K562 (cell line): Measurements from ENCODE around the gene TTC22. TPM values are rescaled to one million over a fixed set of nuclear protein-coding genes. Genes with fewer than 3 reads are reported as not detected.

Experiments
- CAMTA2 ChIP-seq: fragments of 250-450 bp; sonication (Bioruptor Pico); conservative IDR thresholded peaks from 2 replicates; pipeline ENCODE4 v1.5.1; 2022
- FOXK1 ChIP-seq: sonication (generic); formaldehyde crosslinking; IDR thresholded peaks from 2 replicates; pipeline ENCODE4 v1.8.0; 2022; ENCODE audit warnings: missing genetic modification reagents, mild to moderate bottlenecking, borderline replicate concordance
- GATAD2B ChIP-seq: fragments of 450-650 bp; IDR thresholded peaks from 2 replicates; pipeline ENCODE4 v1.6.1; 2017; ENCODE audit warnings: mild to moderate bottlenecking, borderline replicate concordance
- HDAC1 ChIP-seq, 2 experiments: fragments of 450-650 bp; IDR thresholded peaks; 2 replicates each; pipeline ENCODE4 v1.6.1; 2016 to 2017; ENCODE audit warnings: inconsistent platforms in 1 of 2, mild to moderate bottlenecking in 1 of 2, moderate library complexity in 1 of 2
- HNRNPK ChIP-seq: fragments of 200-400 bp; formaldehyde crosslinking; IDR thresholded peaks from one replicate; pipeline ENCODE4 v1.6.1; 2018; ENCODE audit warnings: mild to moderate bottlenecking, low read depth, low read length; ENCODE audit not compliant: poor library complexity, severe bottlenecking
- KDM5B ChIP-seq: fragments of 200-600 bp; sonication (generic); IDR thresholded peaks from 2 replicates; pipeline ENCODE4 v1.6.1; 2012; ENCODE audit warnings: low read depth, mild to moderate bottlenecking, moderate library complexity, low read length, control low read depth, inconsistent platforms; ENCODE audit not compliant: insufficient replicate concordance
- LEF1 ChIP-seq: fragments of 450-650 bp; IDR thresholded peaks from 2 replicates; pipeline ENCODE4 v1.6.1; 2016; ENCODE audit warnings: mild to moderate bottlenecking
- MAFF ChIP-seq: IDR thresholded peaks from 2 replicates; pipeline ENCODE4 v1.6.1; 2012; ENCODE audit warnings: low read length, improper control_type of control experiment
- NR1H2 ChIP-seq: sonication (generic); formaldehyde crosslinking; IDR thresholded peaks from 2 replicates; pipeline ENCODE4 v1.4.0; 2020; ENCODE audit warnings: mild to moderate bottlenecking, missing genetic modification reagents
- POLR3G ChIP-seq: IDR thresholded peaks from 2 replicates; pipeline ENCODE4 v1.6.1; 2011; ENCODE audit not compliant: insufficient read length, insufficient replicate concordance; ENCODE audit errors: extremely low read depth
- SIN3A ChIP-seq, 2 experiments: fragments of 150-350 bp in 1 of 2; IDR thresholded peaks; 2 replicates each; pipeline ENCODE4 v1.6.1; 2011 to 2016; ENCODE audit warnings: borderline replicate concordance in 2 of 2, low read depth in 2 of 2, low read length in 2 of 2, mild to moderate bottlenecking in 2 of 2, moderate library complexity in 2 of 2; ENCODE audit not compliant: control insufficient read depth in 1 of 2
- SIRT6 ChIP-seq: IDR thresholded peaks from one replicate; pipeline ENCODE4 v1.6.1; 2012; ENCODE audit warnings: low read depth, mild to moderate bottlenecking, control low read depth, inconsistent platforms, low read length, moderate library complexity
- SNIP1 ChIP-seq: fragments of 450-650 bp; IDR thresholded peaks from 2 replicates; pipeline ENCODE4 v1.7.1; 2017; ENCODE audit warnings: low read depth, mild to moderate bottlenecking
- ZNF133 ChIP-seq: fragments of 250-450 bp; sonication (Bioruptor Pico); IDR thresholded peaks from 2 replicates; pipeline ENCODE4 v1.4.0; 2020; ENCODE audit warnings: mild to moderate bottlenecking
- ZNF583 ChIP-seq: fragments of 250-450 bp; sonication (Bioruptor Pico); IDR thresholded peaks from 2 replicates; pipeline ENCODE4 v1.4.0; 2020
- ZNF609 ChIP-seq: sonication (generic); formaldehyde crosslinking; IDR thresholded peaks from 2 replicates; pipeline ENCODE4 v1.8.1; 2023; ENCODE audit warnings: missing genetic modification reagents, mild to moderate bottlenecking, borderline replicate concordance
- ZNF696 ChIP-seq: fragments of 250-450 bp; sonication (Bioruptor Pico); conservative IDR thresholded peaks from 2 replicates; pipeline ENCODE4 v1.4.0; 2020; ENCODE audit warnings: mild to moderate bottlenecking, moderate library complexity
- ZSCAN29 ChIP-seq: fragments of 450-650 bp; IDR thresholded peaks from 2 replicates; pipeline ENCODE4 v1.6.1; 2017
- ZZZ3 ChIP-seq: fragments of 450-650 bp; IDR thresholded peaks from 2 replicates; pipeline ENCODE4 v1.6.1; 2016; ENCODE audit warnings: antibody characterized with exemption, mild to moderate bottlenecking, moderate library complexity
- polyA plus RNA-seq, 8 experiments: library from polyadenylated mRNA; depleted of rRNA in 4 of 8; stranded (reverse) in 5 of 8; unstranded in 3 of 8; fragments of >200 nt; fragmentation: Nextera tagmentation in 2 of 8; fragmentation: Illumina TruSeq in 1 of 8; extraction: Ambion mirVana in 2 of 8; extraction: Trizol in 1 of 8; gene quantifications; 2 replicates each; pipeline versions ENCODE4 v1.2.1 to v1.2.3, GENCODE V29; 2011 to 2014; ENCODE audit warnings: inconsistent platforms in 1 of 8, missing spikeins in 1 of 8
- total RNA-seq, 7 experiments: library from RNA; depleted of rRNA in 6 of 7; stranded (reverse); fragments of >200 nt in 6 of 7; fragmentation: Illumina TruSeq in 2 of 7; extraction: Trizol in 2 of 7; gene quantifications; 2 replicates each; pipeline versions ENCODE4 v1.2.1 to v1.2.3, GENCODE V29; 2011 to 2021; ENCODE audit warnings: low replicate concordance in 1 of 7
- TF ChIP-seq, protein P1 (sequence below), 2 experiments: IDR thresholded peaks; 2 replicates each; pipeline ENCODE4 v1.6.1; 2011; ENCODE audit warnings: borderline replicate concordance in 1 of 2, control low read depth in 1 of 2, low read depth in 1 of 2, low read length in 1 of 2, mild to moderate bottlenecking in 1 of 2, mixed read lengths in 1 of 2, moderate library complexity in 1 of 2; ENCODE audit not compliant: insufficient read depth in 1 of 2, insufficient read length in 1 of 2, poor library complexity in 1 of 2, severe bottlenecking in 1 of 2; ENCODE audit errors: extremely low read depth in 1 of 2
- TF ChIP-seq, protein P2 (sequence below): fragments of 250-450 bp; sonication (Bioruptor Pico); IDR thresholded peaks from 2 replicates; pipeline ENCODE4 v1.8.0; 2021; ENCODE audit warnings: mild to moderate bottlenecking, moderate library complexity

The TTC22 gene
- total and polyA plus RNA-seq, 9 of the 15 experiments (the other 6 are each of a cell fraction or from before 2014, with no cell fraction given) = 0.07 TPM; not detected in 8

- TF ChIP-seq HDAC1 (IDR thresholded peaks at IDR 0.05) (peak in 1 of 2 experiments; percentile 90; a peak in 2 of 4 replicates), FOXK1 (CRISPR knock-in tag) (peak; percentile 60; the same call in 1 of the 2 replicates), LEF1 (no peak), ZNF609 (CRISPR knock-in tag) (no peak), ZSCAN29 (no peak), SIRT6 (no peak), SNIP1 (peak; percentile 90), CAMTA2 (0 out of 2 replicates have a peak, but pooled peaks have one; percentile 29), GATAD2B (no peak), MAFF (peak; percentile 26; the same call in 1 of the 2 replicates), SIN3A (IDR thresholded peaks at IDR 0.05; ENCODE audit: borderline replicate concordance in 2 of 2, control insufficient read depth in 1 of 2, low read depth in 2 of 2, low read length in 2 of 2) (peak; percentile 54 to 74; a peak in 2 of 4 replicates), ZNF696 (CRISPR knock-in tag) (no peak), KDM5B (peak; percentile 88), ZZZ3 (no peak), POLR3G (no peak), ZNF133 (CRISPR knock-in tag) (no peak), ZNF583 (CRISPR knock-in tag) (peak; percentile 53; the same call in 1 of the 2 replicates), NR1H2 (CRISPR knock-in tag) (no peak), HNRNPK (no peak)
- TF ChIP-seq, protein P1, sequence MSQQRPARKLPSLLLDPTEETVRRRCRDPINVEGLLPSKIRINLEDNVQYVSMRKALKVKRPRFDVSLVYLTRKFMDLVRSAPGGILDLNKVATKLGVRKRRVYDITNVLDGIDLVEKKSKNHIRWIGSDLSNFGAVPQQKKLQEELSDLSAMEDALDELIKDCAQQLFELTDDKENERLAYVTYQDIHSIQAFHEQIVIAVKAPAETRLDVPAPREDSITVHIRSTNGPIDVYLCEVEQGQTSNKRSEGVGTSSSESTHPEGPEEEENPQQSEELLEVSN (IDR thresholded peaks at IDR 0.05; ENCODE audit: borderline replicate concordance in 1 of 2, extremely low read depth in 1 of 2, insufficient read depth in 1 of 2, insufficient read length in 1 of 2, low read depth in 1 of 2, low read length in 1 of 2, poor library complexity in 1 of 2, severe bottlenecking in 1 of 2) = peak in 1 of 2 experiments; percentile 64
- TF ChIP-seq, protein P2, sequence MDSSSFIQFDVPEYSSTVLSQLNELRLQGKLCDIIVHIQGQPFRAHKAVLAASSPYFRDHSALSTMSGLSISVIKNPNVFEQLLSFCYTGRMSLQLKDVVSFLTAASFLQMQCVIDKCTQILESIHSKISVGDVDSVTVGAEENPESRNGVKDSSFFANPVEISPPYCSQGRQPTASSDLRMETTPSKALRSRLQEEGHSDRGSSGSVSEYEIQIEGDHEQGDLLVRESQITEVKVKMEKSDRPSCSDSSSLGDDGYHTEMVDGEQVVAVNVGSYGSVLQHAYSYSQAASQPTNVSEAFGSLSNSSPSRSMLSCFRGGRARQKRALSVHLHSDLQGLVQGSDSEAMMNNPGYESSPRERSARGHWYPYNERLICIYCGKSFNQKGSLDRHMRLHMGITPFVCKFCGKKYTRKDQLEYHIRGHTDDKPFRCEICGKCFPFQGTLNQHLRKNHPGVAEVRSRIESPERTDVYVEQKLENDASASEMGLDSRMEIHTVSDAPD (CRISPR knock-in tag) = no peak
Observed at GRCh38 chr1:54764133-54764921, 36.8 kb downstream of the TTC22 start, which contains the start of gene PARS2 (continued).
